GM18517 (cell line): ENCODE measurements around the gene LANCL3.
A peak's percentile ranks its signal among the peaks of the same experiment; 100 is the strongest.
"Not testable (repeated sequence)": the region's sequence is repeated elsewhere in the genome, so short reads cannot be mapped to it uniquely, and the experiment has no call there.

Experiments
- ATAC-seq: cut with Tn5 transposase; IDR thresholded peaks from one replicate; pipeline ENCODE4 v1.9.1; 2021; ENCODE audit warnings: mild to moderate bottlenecking, moderate library complexity; ENCODE audit not compliant: unreplicated experiment

Gene LANCL3

GRCh38 chrX:37609727-37610126 lies 38.3 kb downstream of the LANCL3 start:
- ATAC-seq = no peak

- ATAC-seq = no peak
Measured at GRCh38 chrX:37613933-37614332, 42.5 kb downstream of the LANCL3 start.

GRCh38 chrX:37627602-37628001 lies 56.1 kb downstream of the LANCL3 start:
- no peak for ATAC-seq

GRCh38 chrX:37638047-37638446 lies 66.6 kb downstream of the LANCL3 start:
- ATAC-seq = no peak

GRCh38 chrX:37640142-37640541 lies 68.7 kb downstream of the LANCL3 start:
- ATAC-seq = no peak

GRCh38 chrX:37641859-37642258 lies 70.4 kb downstream of the LANCL3 start:
- ATAC-seq = no peak

- no peak for ATAC-seq
Measured at GRCh38 chrX:37644381-37645305, 73.2 kb downstream of the LANCL3 start.

GRCh38 chrX:37646254-37646653 lies 74.8 kb downstream of the LANCL3 start:
- ATAC-seq = no peak

GRCh38 chrX:37650879-37651278 lies 79.4 kb downstream of the LANCL3 start:
- ATAC-seq = not testable (repeated sequence)

GRCh38 chrX:37651921-37652452 lies 80.5 kb downstream of the LANCL3 start:
- no peak for ATAC-seq

- ATAC-seq = no peak
Measured at GRCh38 chrX:37652589-37653231, 81.2 kb downstream of the LANCL3 start.

- no peak for ATAC-seq
Measured at GRCh38 chrX:37653397-37654085, 82.1 kb downstream of the LANCL3 start.

- no peak for ATAC-seq
Measured at GRCh38 chrX:37658343-37659030, 87.0 kb downstream of the LANCL3 start.

- ATAC-seq = no peak
Measured at GRCh38 chrX:37659047-37659446, 87.6 kb downstream of the LANCL3 start.

GRCh38 chrX:37662181-37662580 lies 90.7 kb downstream of the LANCL3 start:
- no peak for ATAC-seq

GRCh38 chrX:37666516-37666915 lies 95.1 kb downstream of the LANCL3 start:
- no peak for ATAC-seq

- ATAC-seq = no peak
Measured at GRCh38 chrX:37667141-37667540, 95.7 kb downstream of the LANCL3 start.

GRCh38 chrX:37672563-37672962 lies 101.1 kb downstream of the LANCL3 start:
- ATAC-seq = no peak

- ATAC-seq = no peak
Measured at GRCh38 chrX:37676811-37677210, 105.3 kb downstream of the LANCL3 start.

GRCh38 chrX:37677243-37677642 lies 105.8 kb downstream of the LANCL3 start:
- ATAC-seq = no peak

- peak; percentile 73 for ATAC-seq
Measured at GRCh38 chrX:37677765-37678164, 106.3 kb downstream of the LANCL3 start.
